HL-60 (cell line): ENCODE data around the gene SMG5.

Experiments used
- DNase-seq, 2 experiments: peaks; one replicate each; pipeline ENCODE4 v3.0.0-alpha.2; 2010 to 2020; ENCODE audit warnings: low read depth in 1 of 2, low spot score in 1 of 2
- H3K27ac ChIP-seq: fragments of 250-450 bp; sonication (Bioruptor Pico); replicated peaks from 2 replicates; pipeline ENCODE4 v1.5.1; 2020; ENCODE audit warnings: mild to moderate bottlenecking, moderate library complexity
- H3K27me3 ChIP-seq: fragments of 250-450 bp; sonication (Bioruptor Pico); 2 replicates; pipeline ENCODE4 v1.5.1; 2021; ENCODE audit warnings: mild to moderate bottlenecking, moderate library complexity; ENCODE audit not compliant: insufficient read depth, poor library complexity, severe bottlenecking
- H3K4me3 ChIP-seq: replicated peaks from 2 replicates; pipeline ENCODE4 v1.5.1; 2011; ENCODE audit warnings: mild to moderate bottlenecking, control low read depth, low read length; ENCODE audit not compliant: insufficient read depth
- CTCF ChIP-seq: IDR thresholded peaks from one replicate; pipeline ENCODE4 v1.5.1; 2011; ENCODE audit warnings: low read length, control low read depth, inconsistent platforms; ENCODE audit not compliant: insufficient read depth
- GABPA ChIP-seq: IDR thresholded peaks from 2 replicates; pipeline ENCODE4 v1.6.1; 2012; ENCODE audit warnings: low read depth
- POLR2AphosphoS5 ChIP-seq: IDR thresholded peaks from 2 replicates; pipeline ENCODE4 v1.6.1; 2012; ENCODE audit warnings: low read depth
- REST ChIP-seq: IDR thresholded peaks from 2 replicates; pipeline ENCODE4 v1.6.1; 2012; ENCODE audit warnings: low read depth; ENCODE audit not compliant: insufficient replicate concordance
- SPI1 ChIP-seq: IDR thresholded peaks from 2 replicates; pipeline ENCODE4 v1.6.1; 2012; ENCODE audit warnings: low read depth, mild to moderate bottlenecking, borderline replicate concordance

SMG5 gene

GRCh38 chr1:156211243-156211642 lies 71.4 kb downstream of the SMG5 start:
- DNase-seq, result no peak
- Histone ChIP-seq H3K4me3 (no peak overlapping the region), H3K27ac (no peak overlapping the region), H3K27me3 (no peaks in the 10 kb centered on the region)
- TF ChIP-seq REST (no peak), SPI1 (no peak), POLR2AphosphoS5 (no peak), CTCF (no peak), GABPA (no peak)

GRCh38 chr1:156204686-156205085 lies 77.9 kb downstream of the SMG5 start:
- DNase-seq, result no peak
- Histone ChIP-seq H3K27me3 (no peaks in the 10 kb centered on the region), H3K27ac (no peak overlapping the region), H3K4me3 (no peak overlapping the region)
- TF ChIP-seq GABPA, result no peak
- TF ChIP-seq SPI1, result no peak
- no peak for TF ChIP-seq REST
- no peak for TF ChIP-seq CTCF
- TF ChIP-seq POLR2AphosphoS5, result no peak

GRCh38 chr1:156203331-156203730 lies 79.3 kb downstream of the SMG5 start:
- no peak overlapping the region for H3K4me3 ChIP-seq
- TF ChIP-seq SPI1 (no peak), REST (no peak)
- H3K27me3 ChIP-seq, result no peaks in the 10 kb centered on the region
- no peak for DNase-seq
- no peak overlapping the region for H3K27ac ChIP-seq

GRCh38 chr1:156200044-156200443 lies 82.6 kb downstream of the SMG5 start:
- no peak for DNase-seq
- no peaks in the 10 kb centered on the region for H3K27me3 ChIP-seq
- H3K27ac ChIP-seq, result no peak overlapping the region
- no peak overlapping the region for H3K4me3 ChIP-seq
- TF ChIP-seq POLR2AphosphoS5, result no peak
- no peak for TF ChIP-seq REST
